HEK293T (cell line): Measurements from ENCODE around the gene IGFL1.
"Not testable (repeated sequence)": the region's sequence is repeated elsewhere in the genome, so short reads cannot be mapped to it uniquely, and the experiment has no call there.

Experiments used
- BHLHE40 ChIP-seq: fragments of 450-650 bp; IDR thresholded peaks from 2 replicates; pipeline ENCODE4 v1.6.1; 2016; ENCODE audit warnings: mild to moderate bottlenecking, moderate library complexity, borderline replicate concordance
- FOXM1 ChIP-seq: fragments of 450-650 bp; IDR thresholded peaks from 2 replicates; pipeline ENCODE4 v1.6.1; 2017; ENCODE audit warnings: mild to moderate bottlenecking, borderline replicate concordance
- L3MBTL2 ChIP-seq: fragments of 450-650 bp; conservative IDR thresholded peaks from 2 replicates; pipeline ENCODE4 v1.6.1; 2016; ENCODE audit warnings: mild to moderate bottlenecking
- NFRKB ChIP-seq: fragments of 450-650 bp; IDR thresholded peaks from 2 replicates; pipeline ENCODE4 v1.6.1; 2016; ENCODE audit warnings: mild to moderate bottlenecking, moderate library complexity
- SUZ12 ChIP-seq: fragments of 450-650 bp; IDR thresholded peaks from 2 replicates; pipeline ENCODE4 v1.6.1; 2016; ENCODE audit warnings: mild to moderate bottlenecking
- ZNF384 ChIP-seq: fragments of 450-650 bp; IDR thresholded peaks from 2 replicates; pipeline ENCODE4 v1.6.1; 2016

- TF ChIP-seq SUZ12, ZNF384, L3MBTL2, BHLHE40, FOXM1, NFRKB: not testable (repeated sequence)
Observed at GRCh38 chr19:46261501-46261900, 32.0 kb downstream of the IGFL1 start.
